HG02885 (cell line): ENCODE results near the gene RC3H1.
"Not testable (repeated sequence)": the region's sequence is repeated elsewhere in the genome, so short reads cannot be mapped to it uniquely, and the experiment has no call there.

ENCODE experiments used
- ATAC-seq: cut with Tn5 transposase; IDR thresholded peaks from one replicate; pipeline ENCODE4 v1.9.1; 2021; ENCODE audit warnings: mild to moderate bottlenecking; ENCODE audit not compliant: unreplicated experiment, poor library complexity

RC3H1 gene

GRCh38 chr1:174031099-174031498 lies 8.9 kb upstream of the RC3H1 start:
- no peak for ATAC-seq

GRCh38 chr1:174028495-174028894 lies 6.3 kb upstream of the RC3H1 start:
- ATAC-seq = no peak

- no peak for ATAC-seq
Measured at GRCh38 chr1:174023440-174023839, 1.3 kb upstream of the RC3H1 start.

GRCh38 chr1:174022976-174023277 lies 770 bp upstream of the RC3H1 start:
- ATAC-seq = no peak

GRCh38 chr1:174021591-174022079 lies 522 bp downstream of the RC3H1 start:
- peak; percentile 40 for ATAC-seq

- no peak for ATAC-seq
Measured at GRCh38 chr1:174018565-174018964, 3.6 kb downstream of the RC3H1 start.

- ATAC-seq = no peak
Measured at GRCh38 chr1:174017231-174017970, 4.8 kb downstream of the RC3H1 start.

- no peak for ATAC-seq
Measured at GRCh38 chr1:174013864-174014418, 8.2 kb downstream of the RC3H1 start.

GRCh38 chr1:174008979-174009378 lies 13.2 kb downstream of the RC3H1 start:
- ATAC-seq = no peak

- ATAC-seq = no peak
Measured at GRCh38 chr1:174008269-174008668, 13.9 kb downstream of the RC3H1 start.

GRCh38 chr1:174007851-174008250 lies 14.3 kb downstream of the RC3H1 start:
- no peak for ATAC-seq

GRCh38 chr1:174005032-174005431 lies 17.1 kb downstream of the RC3H1 start:
- ATAC-seq = peak; percentile 92

GRCh38 chr1:174003867-174004266 lies 18.3 kb downstream of the RC3H1 start:
- no peak for ATAC-seq

GRCh38 chr1:174001573-174001972 lies 20.6 kb downstream of the RC3H1 start:
- no peak for ATAC-seq

- no peak for ATAC-seq
Measured at GRCh38 chr1:174000371-174000770, 21.8 kb downstream of the RC3H1 start.

GRCh38 chr1:173997791-173998190 lies 24.4 kb downstream of the RC3H1 start:
- ATAC-seq = no peak

GRCh38 chr1:173996995-173997394 lies 25.2 kb downstream of the RC3H1 start:
- ATAC-seq = no peak

- no peak for ATAC-seq
Measured at GRCh38 chr1:173995475-173995874, 26.7 kb downstream of the RC3H1 start.

GRCh38 chr1:173993948-173994347 lies 28.2 kb downstream of the RC3H1 start:
- not testable (repeated sequence) for ATAC-seq

GRCh38 chr1:173988068-173988467 lies 34.1 kb downstream of the RC3H1 start:
- ATAC-seq = no peak

- ATAC-seq = no peak
Measured at GRCh38 chr1:173986951-173987350, 35.2 kb downstream of the RC3H1 start.

- ATAC-seq = no peak
Measured at GRCh38 chr1:173970252-173970651, 51.9 kb downstream of the RC3H1 start.
